K562 (cell line): ENCODE measurements around the gene CLDN34. TPM values are rescaled to one million over a fixed set of nuclear protein-coding genes. Genes with fewer than 3 reads are reported as not detected.

Experiments
- ATAC-seq: fragments of 200-7000 bp; cut with Tn5 transposase; 3 replicates; pipeline ENCODE4 v1.9.1; 2020; ENCODE audit warnings: moderate library complexity
- BruUV-seq: library from RNA; stranded (reverse); fragments of 400-500 nt; replicated peaks from 2 replicates; lab custom pipeline; 2021; lab: Mats Ljungman, UMichigan
- CTCF ChIA-PET: fragments of 300-600 bp; formaldehyde crosslinking; extraction: SDS; loops from one replicate; lab custom pipeline; 2021; ENCODE audit warnings: low intra/inter-chr PET ratio; lab: Yijun Ruan, JAX
- POLR2A ChIA-PET: fragments of 300-600, 350-650 bp; sonication (Branson Sonifier 250); formaldehyde crosslinking; extraction: SDS; loops from one replicate; lab custom pipeline; 2021; ENCODE audit warnings: antibody characterized with exemption, inconsistent platforms; lab: Yijun Ruan, JAX
- DNase-seq, 4 experiments: peaks; one replicate each; pipeline versions ENCODE4 v3.0.0 to v3.0.0-alpha.2; 2011 to 2018; ENCODE audit warnings: low spot score in 3 of 4, mixed read lengths in 3 of 4; ENCODE audit errors: extremely low read depth in 1 of 4
- FAIRE-seq: peaks from 2 replicates; lab custom pipeline; 2011; peaks lifted over from hg19 to GRCh38; lab: Jason Lieb, UNC
- H2AFZ ChIP-seq: 2 replicates; pipeline ENCODE4 v1.6.0; 2011; ENCODE audit warnings: low read depth, low read length, control low read depth, inconsistent platforms
- H3K27ac ChIP-seq: fragments of 200-600 bp; 3 replicates; pipeline ENCODE4 v1.8.0; 2011; ENCODE audit warnings: low read depth, mild to moderate bottlenecking, control low read depth, inconsistent platforms, low read length, moderate library complexity, mixed read lengths; ENCODE audit errors: extremely low read depth
- H3K27me3 ChIP-seq, 2 experiments: fragments of 300-600 bp in 1 of 2; 2 replicates in 1 of 2; 3 replicates in 1 of 2; pipeline versions ENCODE4 v1.6.0 to v1.8.0; 2011; ENCODE audit warnings: inconsistent platforms in 2 of 2, low read length in 2 of 2, mild to moderate bottlenecking in 1 of 2, mixed read lengths in 1 of 2, moderate library complexity in 1 of 2; ENCODE audit not compliant: control insufficient read depth in 2 of 2, insufficient read depth in 2 of 2
- H3K36me3 ChIP-seq: fragments of 300-600 bp; 3 replicates; pipeline ENCODE4 v1.8.0; 2011; ENCODE audit warnings: mild to moderate bottlenecking, low read length, inconsistent platforms; ENCODE audit not compliant: control insufficient read depth, insufficient read depth
- H3K4me1 ChIP-seq, 2 experiments: fragments of 200-600 bp in 1 of 2; replicated peaks in 1 of 2; 2 replicates in 1 of 2; 3 replicates in 1 of 2; pipeline versions ENCODE4 v1.5.1 to v1.8.0; 2011; ENCODE audit warnings: inconsistent platforms in 2 of 2, low read length in 2 of 2, mild to moderate bottlenecking in 1 of 2, mixed read lengths in 1 of 2, moderate library complexity in 1 of 2; ENCODE audit not compliant: control insufficient read depth in 2 of 2, insufficient read depth in 2 of 2
- H3K4me2 ChIP-seq: 2 replicates; pipeline ENCODE4 v1.6.1; 2011; ENCODE audit warnings: low read length, control low read depth, inconsistent platforms, mixed read lengths; ENCODE audit not compliant: insufficient read depth
- H3K4me3 ChIP-seq: fragments of 200-600 bp; sonication (generic), shearing (Covaris generic); 2 replicates; pipeline ENCODE4 v1.5.1; 2016; ENCODE audit warnings: control low read depth, inconsistent platforms
- H3K79me2 ChIP-seq: fragments of 200-600 bp; 3 replicates; pipeline ENCODE4 v1.8.0; 2011; ENCODE audit warnings: low read length, inconsistent platforms; ENCODE audit not compliant: control insufficient read depth, insufficient read depth
- H3K9ac ChIP-seq, 2 experiments: 2 replicates each; pipeline versions ENCODE4 v1.6.0 to v1.6.1; 2011; ENCODE audit warnings: low read depth in 2 of 2, low read length in 2 of 2, control low read depth in 1 of 2, inconsistent platforms in 1 of 2, mild to moderate bottlenecking in 1 of 2, mixed read lengths in 1 of 2; ENCODE audit not compliant: insufficient read depth in 1 of 2
- H3K9me1 ChIP-seq: one replicate; pipeline ENCODE4 v1.6.0; 2011; ENCODE audit warnings: inconsistent platforms, mild to moderate bottlenecking, low read length, moderate library complexity; ENCODE audit not compliant: control insufficient read depth, insufficient read depth
- H3K9me3 ChIP-seq: replicated peaks from 2 replicates; pipeline ENCODE4 v1.5.1; 2011; ENCODE audit warnings: low read depth, low read length, inconsistent platforms; ENCODE audit not compliant: control insufficient read depth, insufficient read depth
- H4K20me1 ChIP-seq: replicated peaks from 2 replicates; pipeline ENCODE4 v1.6.1; 2011; ENCODE audit warnings: low read length, inconsistent platforms, mixed read lengths; ENCODE audit not compliant: control insufficient read depth, insufficient read depth
- FOXA1 ChIP-seq: fragments of 450-650 bp; IDR thresholded peaks from 2 replicates; pipeline ENCODE4 v1.6.1; 2016; ENCODE audit warnings: mild to moderate bottlenecking, borderline replicate concordance
- GATAD2B ChIP-seq: fragments of 450-650 bp; IDR thresholded peaks from 2 replicates; pipeline ENCODE4 v1.6.1; 2017; ENCODE audit warnings: mild to moderate bottlenecking, borderline replicate concordance
- KAT2B ChIP-seq: IDR thresholded peaks from one replicate; pipeline ENCODE4 v1.6.1; 2012; ENCODE audit warnings: low read depth, mild to moderate bottlenecking, control low read depth, inconsistent platforms, low read length, moderate library complexity
- LARP7 ChIP-seq: fragments of 450-650 bp; IDR thresholded peaks from 2 replicates; pipeline ENCODE4 v1.6.1; 2016
- NRF1 ChIP-seq, 2 experiments: fragments of 450-650 bp; IDR thresholded peaks in 1 of 2; conservative IDR thresholded peaks in 1 of 2; 2 replicates each; pipeline ENCODE4 v1.6.1; 2014; ENCODE audit warnings: mild to moderate bottlenecking in 2 of 2
- RHOXF2B ChIP-seq: fragments of 250-450 bp; sonication (Bioruptor Pico); conservative IDR thresholded peaks from 2 replicates; pipeline ENCODE4 v1.5.1; 2021
- SAFB ChIP-seq: fragments of 200-400 bp; formaldehyde crosslinking; IDR thresholded peaks from 2 replicates; pipeline ENCODE4 v1.6.1; 2017; ENCODE audit warnings: low read depth, low read length, borderline replicate concordance
- SMARCB1 ChIP-seq: IDR thresholded peaks from 2 replicates; pipeline ENCODE4 v1.6.1; 2011; ENCODE audit warnings: improper control_type of control experiment, low read depth; ENCODE audit not compliant: insufficient read length
- TBL1XR1 ChIP-seq, 2 experiments: IDR thresholded peaks; 2 replicates each; pipeline ENCODE4 v1.6.1; 2012; ENCODE audit warnings: improper control_type of control experiment in 2 of 2, low read length in 2 of 2, mild to moderate bottlenecking in 1 of 2
- ZNF140 ChIP-seq: fragments of 250-450 bp; sonication (Bioruptor Pico); IDR thresholded peaks from 2 replicates; pipeline ENCODE4 v1.8.0; 2021; ENCODE audit warnings: moderate library complexity, mild to moderate bottlenecking, inconsistent platforms
- ZNF212 ChIP-seq: fragments of 450-650 bp; formaldehyde crosslinking; IDR thresholded peaks from 2 replicates; pipeline ENCODE4 v1.4.0; 2020; ENCODE audit warnings: mild to moderate bottlenecking
- ZNF707 ChIP-seq: fragments of 250-450 bp; sonication (Bioruptor Pico); conservative IDR thresholded peaks from 2 replicates; pipeline ENCODE4 v1.8.0; 2022; ENCODE audit warnings: inconsistent platforms, mild to moderate bottlenecking, moderate library complexity
- WGBS: fragments of 100-300 bp; shearing (Covaris generic); methylation state at CpG from one replicate; pipeline ENCODE4 v1.1.6; 2016; ENCODE audit warnings: low coverage, mixed read lengths; ENCODE audit not compliant: insufficient coverage; ENCODE audit errors: missing lambda C conversion rate; 5-methylcytosine and 5-hydroxymethylcytosine counted together
- in situ Hi-C: fragments of 300-500 bp; cut with MboI; formaldehyde crosslinking; loops from 4 replicates; pipeline ENCODE4 v1.15.0; 2018; ENCODE audit warnings: inconsistent platforms, mixed read lengths
- intact Hi-C: fragments of 100-400 bp; cut with micrococcal nuclease; formaldehyde crosslinking; loops from 2 replicates; pipeline ENCODE4 v1.14.2; 2022
- polyA plus RNA-seq, 8 experiments: library from polyadenylated mRNA; depleted of rRNA in 4 of 8; stranded (reverse) in 5 of 8; unstranded in 3 of 8; fragments of >200 nt; fragmentation: Nextera tagmentation in 2 of 8; fragmentation: Illumina TruSeq in 1 of 8; extraction: Ambion mirVana in 2 of 8; extraction: Trizol in 1 of 8; gene quantifications; 2 replicates each; pipeline versions ENCODE4 v1.2.1 to v1.2.3, GENCODE V29; 2011 to 2014; ENCODE audit warnings: inconsistent platforms in 1 of 8, missing spikeins in 1 of 8
- total RNA-seq, 7 experiments: library from RNA; depleted of rRNA in 6 of 7; stranded (reverse); fragments of >200 nt in 6 of 7; fragmentation: Illumina TruSeq in 2 of 7; extraction: Trizol in 2 of 7; gene quantifications; 2 replicates each; pipeline versions ENCODE4 v1.2.1 to v1.2.3, GENCODE V29; 2011 to 2021; ENCODE audit warnings: low replicate concordance in 1 of 7

CLDN34 gene
- total and polyA plus RNA-seq, 9 of the 15 experiments (the other 6 are each of a cell fraction or from before 2014, with no cell fraction given) = not detected

DNA sequence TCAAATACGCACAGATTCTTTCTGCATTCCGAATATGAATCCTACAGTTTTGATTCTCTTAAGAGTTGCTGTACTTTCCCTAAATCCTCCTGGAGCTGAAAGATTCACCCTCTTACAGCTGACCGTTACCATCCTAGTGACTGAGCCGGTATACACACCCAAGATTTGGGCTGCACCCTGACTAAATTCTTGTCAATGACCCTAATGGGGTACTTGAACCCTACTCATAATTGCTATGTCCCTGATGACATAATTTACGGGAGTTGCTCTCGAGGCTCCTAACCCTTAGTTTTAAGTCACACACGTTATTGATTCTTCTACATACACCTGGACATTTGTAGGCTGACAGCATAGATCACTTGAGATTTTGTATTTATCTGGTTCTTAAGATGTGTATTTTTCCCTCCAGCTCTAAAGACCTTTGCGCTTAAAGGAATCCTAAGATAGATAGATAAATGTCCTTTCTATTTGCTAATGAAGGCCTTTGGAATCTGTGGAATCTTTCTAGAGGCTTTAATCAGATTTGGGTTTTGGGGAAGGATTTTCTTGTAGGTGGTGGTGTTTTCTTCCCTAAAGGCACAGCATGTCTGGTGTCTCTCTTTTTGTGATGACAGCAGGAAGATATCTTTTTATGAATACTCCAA is 37.8 kb downstream of the CLDN34 start:
- Histone ChIP-seq H2AFZ (no peak overlapping the region), H3K9me1 (no peaks in the 10 kb centered on the region), H4K20me1 (no peaks in the 10 kb centered on the region), H3K4me3 (no peak overlapping the region), H3K79me2 (no peaks in the 10 kb centered on the region), H3K27me3 (no peaks in the 10 kb centered on the region), H3K9ac (no peak overlapping the region), H3K4me2 (no peak overlapping the region), H3K36me3 (no peaks in the 10 kb centered on the region), H3K9me3 (no peaks in the 10 kb centered on the region), H3K27ac (no peak overlapping the region), H3K4me1 (no peaks in the 10 kb centered on the region; a peak in 1 of 5 replicates)
- no TSS peak for BruUV-seq
- ATAC-seq = no peak
- WGBS = under 1% methylated on average over 8 of the region's 8 CpGs
- ChIA-PET POLR2A (no interaction called here), CTCF (interaction anchor here (1.4 kb wide), 1 partner anchor 115 kb away, joined by 4 read pairs; no protein-coding TSS in a partner anchor)
- intact Hi-C loops (no loop called here), in situ Hi-C loops (no loop called here)
- DNase-seq = no peak
- no peak for FAIRE-seq
- no peak for TF ChIP-seq SMARCB1

DNA sequence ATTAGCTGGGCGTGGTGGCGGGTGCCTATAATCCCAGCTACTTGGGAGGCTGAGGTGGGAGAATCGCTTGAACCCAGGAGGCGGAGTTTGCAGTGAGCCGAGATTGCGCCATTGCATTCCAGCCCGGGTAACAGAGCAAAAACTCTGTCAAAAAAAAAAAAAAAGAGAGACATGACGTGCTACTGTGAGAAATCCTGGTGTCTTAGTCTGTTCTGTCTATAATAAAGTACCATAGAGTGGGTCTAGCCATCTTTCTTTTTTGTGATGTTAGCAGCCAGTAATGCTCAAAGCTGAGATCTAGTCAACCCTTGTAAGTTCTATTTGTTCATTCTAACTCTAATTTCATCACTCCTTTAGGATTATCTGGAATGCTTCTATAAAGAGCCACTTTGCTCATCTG is 38.9 kb downstream of the CLDN34 start:
- no peak for TF ChIP-seq ZNF140 (CRISPR knock-in tag)
- no peak for TF ChIP-seq LARP7
- no peak for TF ChIP-seq ZNF212
- TF ChIP-seq KAT2B = no peak
- no peak for TF ChIP-seq GATAD2B
- no peak for TF ChIP-seq ZNF707
- TF ChIP-seq TBL1XR1 (IDR thresholded peaks at IDR 0.05; ENCODE audit: low read length in 2 of 2) = no peak
- no peak for TF ChIP-seq SAFB
- TF ChIP-seq RHOXF2B = no peak
- no peak for TF ChIP-seq NRF1 (conservative IDR thresholded peaks at IDR 0.05 in 1 of 2, IDR thresholded peaks at IDR 0.05 in 1 of 2)
- no peak for TF ChIP-seq FOXA1
- H3K36me3 ChIP-seq = no peaks in the 10 kb centered on the region
- ATAC-seq = no peak
- no peak overlapping the region for H3K4me2 ChIP-seq
- WGBS = 10% methylated on average over 2 of the region's 8 CpGs
- H3K4me3 ChIP-seq = no peak overlapping the region
- POLR2A ChIA-PET = no interaction called here
- H3K4me1 ChIP-seq = no peaks in the 10 kb centered on the region; a peak in 1 of 5 replicates
- H3K27ac ChIP-seq = no peak overlapping the region
- H2AFZ ChIP-seq = no peak overlapping the region
- no peaks in the 10 kb centered on the region for H3K79me2 ChIP-seq
- no peaks in the 10 kb centered on the region for H4K20me1 ChIP-seq
- no peaks in the 10 kb centered on the region for H3K27me3 ChIP-seq
- DNase-seq = no peak
- H3K9ac ChIP-seq = no peak overlapping the region
- BruUV-seq = no TSS peak
- in situ Hi-C loops = no loop called here
- intact Hi-C loops = no loop called here
- FAIRE-seq = no peak
- H3K9me3 ChIP-seq = no peaks in the 10 kb centered on the region
- CTCF ChIA-PET = interaction anchor here (0.6 kb wide), 1 partner anchor 1187 kb away, joined by 4 read pairs; no protein-coding TSS in a partner anchor
- no peaks in the 10 kb centered on the region for H3K9me1 ChIP-seq
